ENCODE measurements around the gene EYA2.
"Not testable (repeated sequence)": the region's sequence is repeated elsewhere in the genome, so short reads cannot be mapped to it uniquely, and the experiment has no call there.

The EYA2 gene

GRCh38 chr20:46894579-46894958 lies at the start of gene EYA2:
TSS of gene EYA2 (plus strand) at chr20:46894843. CDS start at chr20:46990011, 95,168 bp downstream.
- DNase-seq (ENCODE audit: low read depth in 2 of 3, low spot score in 1 of 3), result no peak

- DNase-seq (ENCODE audit: low read depth in 2 of 3, low spot score in 1 of 3), result no peak
These were observed 49.7 kb upstream of the EYA2 start for GRCh38 chr20:46844965-46845364.

- DNase-seq (ENCODE audit: low read depth in 2 of 3, low spot score in 1 of 3), result no peak
These were observed 45.4 kb upstream of the EYA2 start for GRCh38 chr20:46849269-46849668.

- DNase-seq (ENCODE audit: low read depth in 2 of 3, low spot score in 1 of 3), result no peak
These were observed 44.9 kb upstream of the EYA2 start for GRCh38 chr20:46849751-46850150.

GRCh38 chr20:46850416-46850815 lies 44.2 kb upstream of the EYA2 start:
- DNase-seq (ENCODE audit: low read depth in 2 of 3, low spot score in 1 of 3), result no peak

- no peak for DNase-seq (ENCODE audit: low read depth in 2 of 3, low spot score in 1 of 3)
These were observed 43.7 kb upstream of the EYA2 start for GRCh38 chr20:46850896-46851295.

GRCh38 chr20:46851746-46852145 lies 42.9 kb upstream of the EYA2 start:
- DNase-seq (ENCODE audit: low read depth in 2 of 3, low spot score in 1 of 3), result no peak

GRCh38 chr20:46852313-46852712 lies 42.3 kb upstream of the EYA2 start:
- DNase-seq (ENCODE audit: low read depth in 2 of 3, low spot score in 1 of 3), result no peak

GRCh38 chr20:46853926-46854325 lies 40.7 kb upstream of the EYA2 start:
- DNase-seq (ENCODE audit: low read depth in 2 of 3, low spot score in 1 of 3), result no peak

GRCh38 chr20:46857061-46857831 lies 37.4 kb upstream of the EYA2 start:
- DNase-seq (ENCODE audit: low read depth in 2 of 3, low spot score in 1 of 3), result no peak

- no peak for DNase-seq (ENCODE audit: low read depth in 2 of 3, low spot score in 1 of 3)
These were observed 28.8 kb upstream of the EYA2 start for GRCh38 chr20:46865824-46866223.

GRCh38 chr20:46870041-46870440 lies 24.6 kb upstream of the EYA2 start:
- no peak for DNase-seq (ENCODE audit: low read depth in 2 of 3, low spot score in 1 of 3)

- DNase-seq (ENCODE audit: low read depth in 2 of 3, low spot score in 1 of 3), result no peak
These were observed 22.1 kb upstream of the EYA2 start for GRCh38 chr20:46872328-46873211.

- DNase-seq (ENCODE audit: low read depth in 2 of 3, low spot score in 1 of 3), result no peak
These were observed 19.6 kb upstream of the EYA2 start for GRCh38 chr20:46875059-46875458.

GRCh38 chr20:46879386-46879785 lies 15.3 kb upstream of the EYA2 start:
- no peak for DNase-seq (ENCODE audit: low read depth in 2 of 3, low spot score in 1 of 3)

GRCh38 chr20:46879963-46880362 lies 14.7 kb upstream of the EYA2 start:
- not testable (repeated sequence) for DNase-seq (ENCODE audit: low read depth in 2 of 3, low spot score in 1 of 3)

GRCh38 chr20:46883892-46884291 lies 10.8 kb upstream of the EYA2 start:
- DNase-seq (ENCODE audit: low read depth in 2 of 3, low spot score in 1 of 3), result no peak

- DNase-seq (ENCODE audit: low read depth in 2 of 3, low spot score in 1 of 3), result no peak
These were observed 4.0 kb upstream of the EYA2 start for GRCh38 chr20:46890682-46891081.

- no peak for DNase-seq (ENCODE audit: low read depth in 2 of 3, low spot score in 1 of 3)
These were observed 1.6 kb upstream of the EYA2 start for GRCh38 chr20:46893051-46893450.

GRCh38 chr20:46893877-46894578 lies 615 bp upstream of the EYA2 start:
- no peak for DNase-seq (ENCODE audit: low read depth in 2 of 3, low spot score in 1 of 3)

GRCh38 chr20:46894971-46895905 lies 595 bp downstream of the EYA2 start:
- DNase-seq (ENCODE audit: low read depth in 2 of 3, low spot score in 1 of 3), result no peak

Measured in stimulated activated CD4-positive, alpha-beta T cell treated with anti-CD3 and anti-CD28 coated beads, Interleukin-12 subunit alpha, Interleukin-12 subunit beta, amount 100 ng/mL, for 48 hours (primary cell).